ENCODE results near the gene LRP1-AS.
"Not testable (repeated sequence)": the region's sequence is repeated elsewhere in the genome, so short reads cannot be mapped to it uniquely, and the experiment has no call there.

The LRP1-AS gene

DNA sequence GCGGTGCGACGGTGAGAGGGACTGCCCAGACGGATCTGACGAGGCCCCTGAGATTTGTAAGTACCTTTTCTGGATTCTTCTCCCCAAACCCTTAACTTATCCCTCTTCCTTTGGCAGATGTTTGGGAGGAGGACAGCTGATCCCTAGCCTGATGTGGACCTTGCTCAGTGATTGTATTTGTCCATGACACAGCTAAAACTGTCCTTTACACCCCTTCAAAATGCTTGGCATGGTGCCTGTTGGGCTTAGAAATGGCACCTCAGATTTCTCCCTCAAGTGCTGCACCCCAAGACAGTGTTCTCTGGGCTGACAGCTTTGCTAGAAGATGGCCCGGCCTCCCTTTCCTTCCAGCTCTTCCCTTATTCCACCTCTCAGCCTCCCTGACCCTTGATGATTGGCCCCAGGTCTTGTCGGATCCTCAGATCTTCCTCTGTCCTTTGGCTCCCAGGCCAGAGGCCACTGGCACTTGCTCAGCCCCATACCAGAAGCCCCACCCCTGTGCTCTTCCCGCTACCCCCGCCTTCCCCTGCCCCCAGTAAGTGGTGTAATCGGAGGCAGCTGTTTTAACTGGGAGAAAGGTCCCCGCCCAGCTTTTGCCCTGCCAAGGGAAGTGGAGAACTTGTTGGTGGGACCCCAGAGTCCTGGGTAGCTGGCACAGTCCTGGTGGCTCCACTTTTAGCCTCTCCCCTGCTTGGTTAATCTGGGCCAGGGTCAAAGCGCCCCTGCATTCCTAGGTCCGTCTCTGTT, 8.7 kb downstream of the LRP1-AS start:
- no peak for DNase-seq

DNA sequence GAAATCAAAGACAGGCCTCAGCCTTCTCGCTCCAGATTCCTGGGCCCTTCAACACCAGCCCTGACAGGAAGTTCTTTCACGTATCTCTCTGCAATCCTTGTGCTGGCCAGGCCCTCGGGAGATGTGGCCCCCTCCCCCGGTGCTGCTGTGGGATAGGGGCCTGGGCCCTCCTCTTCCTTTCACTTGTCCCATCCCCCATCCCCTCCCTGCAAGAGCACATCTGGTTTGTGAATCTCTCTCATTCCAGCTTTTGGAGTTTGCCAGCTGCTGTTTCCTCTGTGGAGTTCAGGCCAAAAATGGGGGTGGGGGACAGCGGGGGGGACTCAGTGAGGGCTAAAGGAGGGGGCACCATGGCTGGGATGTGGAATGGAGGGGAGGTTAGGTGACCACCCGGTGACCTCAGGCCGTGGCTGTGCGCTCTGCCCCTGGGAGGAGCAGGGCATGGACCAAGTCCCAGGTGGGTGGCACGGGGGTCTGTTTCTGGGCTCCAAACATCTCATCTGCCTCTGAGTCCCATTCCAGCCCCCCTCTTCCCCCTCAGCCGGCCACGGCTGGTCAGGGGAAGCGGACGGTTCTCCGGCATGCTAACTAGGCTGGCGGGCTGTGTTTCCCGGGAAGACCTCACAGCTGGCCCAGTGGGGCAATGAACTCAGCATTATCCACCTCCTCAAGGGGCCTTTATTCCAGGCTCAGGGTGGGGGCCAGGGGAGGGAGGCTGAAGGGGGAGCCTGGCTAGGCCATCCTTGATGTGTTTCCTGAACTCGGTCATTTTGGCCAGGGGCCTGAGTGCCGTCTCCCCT, 11.7 kb downstream of the LRP1-AS start:
- no peak for DNase-seq

DNA sequence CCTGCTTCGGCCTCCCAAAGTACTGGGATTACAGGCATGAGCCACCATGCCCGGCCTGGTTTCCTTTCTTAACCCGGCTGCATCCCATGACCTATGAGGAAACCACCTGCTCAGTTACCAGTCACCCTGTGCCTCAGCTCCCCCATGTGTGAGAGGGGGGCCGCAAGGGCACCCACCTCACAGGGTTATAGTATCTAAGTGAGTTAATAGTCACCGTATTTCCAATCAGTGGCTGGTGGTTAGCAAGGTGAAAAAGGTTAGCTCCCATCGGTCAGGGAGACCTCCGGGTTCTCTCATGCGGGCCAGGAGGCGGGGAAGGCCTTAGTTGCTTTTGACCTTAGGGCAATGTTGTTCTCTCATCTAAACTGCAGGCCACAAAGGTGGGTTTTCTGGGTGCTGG, 12.5 kb downstream of the LRP1-AS start:
- DNase-seq, result no peak

DNA sequence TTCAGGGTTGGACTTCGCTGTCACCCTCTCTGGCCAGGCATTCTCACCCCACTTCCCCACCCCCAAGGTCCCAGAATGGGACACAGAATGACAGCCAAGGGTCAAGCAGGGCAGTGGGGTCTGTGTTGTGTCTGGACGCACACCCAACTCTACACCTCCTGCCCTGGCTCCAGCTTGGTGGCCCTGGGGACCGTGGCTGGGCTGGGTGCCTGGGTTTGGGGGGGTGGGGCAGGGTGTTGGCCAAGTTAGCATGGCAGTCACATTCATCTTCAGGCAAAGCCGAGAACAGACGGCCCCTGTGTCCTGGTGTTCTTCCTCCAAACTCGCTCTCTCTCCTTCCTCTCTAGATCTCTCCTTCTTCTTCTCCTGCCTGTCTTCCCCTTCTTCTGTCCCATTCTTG, 13.5 kb downstream of the LRP1-AS start:
- DNase-seq, result no peak

DNA sequence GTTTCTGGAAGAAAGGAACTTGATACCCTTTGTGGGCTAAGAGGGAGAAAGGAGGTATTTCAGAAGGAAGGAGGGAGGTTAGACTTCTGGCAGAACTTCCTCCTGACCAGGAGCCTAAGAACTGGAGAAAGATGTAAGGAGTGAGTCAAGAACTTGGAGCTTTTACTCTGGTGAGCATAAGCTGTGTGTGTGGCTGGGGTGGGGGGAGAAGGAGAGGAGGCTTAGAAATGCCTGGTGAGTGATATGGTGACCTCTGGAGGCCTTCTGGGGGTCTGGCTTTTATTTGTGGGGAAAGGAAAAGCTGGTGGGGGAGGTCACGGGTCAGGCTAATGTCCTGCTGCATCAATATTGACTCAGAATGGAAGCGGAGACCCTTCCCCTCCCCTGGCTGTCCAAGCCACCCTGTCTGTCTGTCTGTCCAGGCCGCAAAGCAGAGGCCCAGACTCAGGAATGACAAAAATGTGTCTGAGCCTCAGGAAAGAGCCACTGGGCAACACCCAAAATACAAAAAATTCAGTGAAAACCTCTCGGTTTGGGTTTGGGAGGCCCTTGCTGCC, 14.3 kb downstream of the LRP1-AS start:
- no peak for DNase-seq

DNA sequence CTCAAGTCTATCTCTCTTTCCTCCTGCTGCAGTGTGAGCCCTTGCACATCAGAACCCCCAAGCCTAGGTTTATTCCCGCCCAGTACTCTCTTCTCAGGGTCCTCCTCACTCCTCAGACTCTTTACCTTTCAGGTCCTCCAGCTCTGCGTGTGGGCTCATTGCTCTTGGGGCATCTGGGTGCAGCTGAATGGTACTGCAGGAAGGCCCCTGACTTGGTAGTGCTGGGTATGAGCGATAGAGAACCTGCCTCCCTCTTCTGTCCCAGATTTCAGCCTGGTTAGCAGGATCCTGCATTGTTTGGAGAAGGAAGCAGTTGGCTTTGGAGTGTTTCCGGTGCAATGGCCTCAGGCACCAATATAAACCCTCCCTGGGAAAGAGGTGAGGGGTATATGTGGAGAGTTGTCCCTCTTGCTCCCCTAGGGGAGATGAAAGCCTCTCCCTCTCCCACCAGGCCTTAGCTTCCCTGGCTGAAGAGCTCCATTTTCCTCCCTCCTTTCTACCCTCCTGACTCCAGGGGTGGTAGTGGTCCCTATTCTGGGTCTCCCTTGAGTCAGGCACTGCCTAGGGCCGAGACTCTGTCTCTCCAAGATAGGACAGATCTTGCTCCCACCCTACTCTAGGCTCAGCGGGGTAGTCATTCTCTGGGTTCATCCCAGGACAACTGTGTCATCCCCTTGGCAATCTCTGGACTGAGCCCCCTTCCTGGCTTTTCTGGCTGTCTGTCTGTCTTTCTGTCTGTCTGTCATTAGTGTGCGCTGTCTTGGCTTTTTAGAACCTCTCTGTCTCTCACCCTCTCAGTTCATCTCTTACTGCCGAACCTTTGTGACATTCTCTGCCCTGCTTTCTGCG, 15.3 kb downstream of the LRP1-AS start:
- no peak for DNase-seq

DNA sequence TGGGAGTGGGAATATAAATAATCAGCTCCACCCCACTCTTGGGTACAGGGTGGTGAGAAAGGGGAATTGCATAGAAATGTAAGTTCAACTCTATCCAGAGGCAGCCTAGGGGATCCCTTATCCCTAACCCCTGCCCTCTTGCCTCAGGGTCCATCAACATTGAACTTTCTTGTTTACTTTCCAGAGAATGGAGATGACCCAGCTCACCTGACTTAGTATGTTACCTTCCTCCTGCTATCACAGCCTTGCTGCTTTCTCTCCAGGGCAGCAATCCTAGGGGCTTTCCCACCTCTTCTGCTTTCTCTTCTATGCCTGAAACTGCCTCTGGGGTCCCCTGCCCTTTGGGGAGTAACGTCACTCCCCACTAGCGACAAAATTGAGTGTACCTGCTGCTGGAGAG, 16.5 kb downstream of the LRP1-AS start:
- no peak for DNase-seq

DNA sequence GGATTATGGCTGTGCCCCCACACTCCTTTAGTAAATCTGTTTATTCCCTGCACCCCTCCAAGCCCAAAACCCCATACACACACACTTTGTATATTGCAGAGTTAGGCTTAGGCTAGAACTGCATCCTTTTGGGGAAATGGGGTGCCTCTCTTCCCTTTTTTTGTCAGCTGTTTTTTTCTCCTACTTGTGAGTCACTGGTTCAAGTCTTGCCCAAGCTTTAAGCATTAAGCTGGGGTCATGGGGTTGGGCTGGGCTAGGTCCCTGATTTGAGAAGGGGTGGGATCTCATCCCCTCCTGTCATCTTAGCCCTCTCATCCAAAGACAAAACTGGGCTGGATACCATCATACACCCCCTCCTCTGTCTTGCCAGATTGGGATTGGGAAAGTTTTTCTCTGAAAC, 17.5 kb downstream of the LRP1-AS start:
- no peak for DNase-seq

DNA sequence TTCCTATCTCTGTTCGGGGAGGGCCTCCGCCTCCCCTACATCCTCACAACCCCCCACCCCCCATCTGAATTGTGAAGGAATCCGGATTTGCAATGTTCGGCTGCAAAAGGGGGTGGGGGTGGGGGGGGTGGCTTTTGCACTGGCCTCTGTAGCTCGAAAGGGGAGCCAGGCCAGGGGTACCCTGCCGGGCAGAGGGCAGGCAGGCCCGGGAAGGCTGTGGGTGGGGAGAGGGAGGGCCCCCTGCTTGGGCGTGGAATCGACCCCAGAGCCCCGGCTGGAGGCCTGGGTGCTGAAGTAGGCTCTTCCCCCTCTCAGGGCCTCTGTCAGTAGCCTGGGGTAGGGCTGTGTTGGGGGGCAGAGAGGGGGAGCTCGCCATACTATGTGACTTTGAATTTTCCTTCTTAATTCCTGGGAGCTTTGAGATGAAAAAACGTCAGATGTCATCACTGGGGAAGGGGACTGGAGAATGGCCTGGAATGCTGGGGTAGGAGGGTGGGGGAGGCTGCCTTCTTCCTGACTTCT, 18.0 kb downstream of the LRP1-AS start:
- no peak for DNase-seq

DNA sequence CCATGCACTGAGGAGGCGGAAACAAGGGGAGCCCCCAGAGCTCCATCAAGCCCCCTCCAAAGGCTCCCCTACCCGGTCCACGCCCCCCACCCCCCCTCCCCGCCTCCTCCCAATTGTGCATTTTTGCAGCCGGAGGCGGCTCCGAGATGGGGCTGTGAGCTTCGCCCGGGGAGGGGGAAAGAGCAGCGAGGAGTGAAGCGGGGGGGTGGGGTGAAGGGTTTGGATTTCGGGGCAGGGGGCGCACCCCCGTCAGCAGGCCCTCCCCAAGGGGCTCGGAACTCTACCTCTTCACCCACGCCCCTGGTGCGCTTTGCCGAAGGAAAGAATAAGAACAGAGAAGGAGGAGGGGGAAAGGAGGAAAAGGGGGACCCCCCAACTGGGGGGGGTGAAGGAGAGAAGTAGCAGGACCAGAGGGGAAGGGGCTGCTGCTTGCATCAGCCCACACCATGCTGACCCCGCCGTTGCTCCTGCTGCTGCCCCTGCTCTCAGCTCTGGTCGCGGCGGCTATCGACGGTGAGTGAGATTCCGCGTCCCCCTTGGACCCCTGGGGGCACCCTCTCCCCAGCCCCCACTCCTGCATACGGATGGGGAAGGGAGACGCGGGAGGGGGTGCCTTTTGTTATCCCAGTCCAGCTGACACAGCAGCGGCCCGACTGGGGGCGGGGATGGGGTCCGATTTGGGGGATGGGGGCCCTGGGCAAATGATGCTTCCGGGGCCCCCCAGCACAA, 18.7 kb downstream of the LRP1-AS start:
- no peak for DNase-seq

DNA sequence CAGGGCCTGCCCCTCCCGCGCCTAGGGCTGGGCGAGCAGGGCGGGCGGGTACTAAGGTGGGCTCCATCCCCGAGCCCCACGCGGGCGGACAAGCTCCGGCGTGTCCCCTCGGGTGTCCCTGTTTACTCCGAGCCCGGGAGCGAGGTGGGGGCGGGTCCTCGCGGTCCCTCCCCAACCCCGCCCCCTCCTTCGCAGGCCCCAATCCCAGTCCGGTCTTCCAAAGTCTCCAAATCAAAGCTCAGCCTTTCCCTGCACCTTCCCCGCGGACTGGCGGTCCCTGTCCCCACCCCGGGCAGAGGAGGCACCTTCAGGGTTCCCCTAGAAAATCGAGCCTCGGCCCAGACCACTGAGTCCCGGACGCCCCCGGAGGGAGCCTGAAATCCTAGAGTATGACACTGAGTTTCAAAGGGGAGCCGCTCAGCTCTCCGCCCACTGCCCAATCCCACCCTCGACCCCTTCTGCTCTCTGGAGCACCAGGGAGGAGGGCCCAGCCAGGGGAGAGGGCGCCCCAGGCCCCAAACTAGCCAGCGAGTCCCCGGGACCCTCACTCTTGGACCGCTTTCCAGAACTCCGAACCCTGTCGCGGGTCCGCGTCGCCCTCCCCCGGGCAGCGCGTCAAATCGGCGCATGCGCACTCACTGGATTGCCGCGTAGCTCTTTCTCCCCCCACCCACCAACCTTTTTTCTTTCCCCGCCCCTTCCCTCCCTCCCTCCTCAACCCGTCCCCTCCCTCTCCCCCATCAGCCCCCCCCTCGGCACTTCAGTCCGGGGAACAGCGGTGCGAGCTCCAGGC, 19.5 kb downstream of the LRP1-AS start, which contains the start of gene LRP1:
Gene LRP1, plus strand, starts transcription at position 758 of the 793 bp plus-strand sequence. CDS start 482 bp downstream, outside the sequence.
- DNase-seq, result peak; percentile 83

DNA sequence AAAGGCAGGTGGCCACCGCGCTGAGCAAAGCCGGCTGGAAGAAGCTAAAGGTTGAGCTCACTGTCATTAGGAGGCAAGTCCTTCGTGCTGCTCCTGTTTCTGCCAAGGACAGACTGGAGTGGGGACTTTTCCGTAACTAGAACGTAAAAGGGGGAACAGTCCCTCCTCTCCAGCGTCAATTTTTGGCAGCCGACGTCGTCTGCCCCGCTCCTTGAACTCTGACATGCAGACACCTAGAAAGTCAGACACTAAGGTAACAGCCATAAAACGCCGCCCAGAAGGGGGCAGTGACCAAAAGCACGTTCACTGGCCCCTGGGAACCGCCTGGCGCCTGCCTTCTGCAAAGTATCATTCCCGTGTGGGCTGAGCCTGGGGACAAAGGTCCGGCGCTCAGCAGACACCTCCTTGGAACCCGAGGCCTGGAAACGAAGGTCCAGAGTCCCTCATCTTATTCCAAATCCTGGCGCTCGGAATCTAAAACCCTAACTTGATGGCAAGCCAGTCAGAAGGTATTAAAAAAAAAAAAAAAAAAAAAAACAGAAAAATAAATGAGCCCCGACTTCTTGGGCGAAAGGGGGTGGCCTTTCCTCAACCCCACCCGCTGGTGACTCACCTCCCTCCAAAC, 20.2 kb downstream of the LRP1-AS start:
- DNase-seq, result peak; percentile 29

DNA sequence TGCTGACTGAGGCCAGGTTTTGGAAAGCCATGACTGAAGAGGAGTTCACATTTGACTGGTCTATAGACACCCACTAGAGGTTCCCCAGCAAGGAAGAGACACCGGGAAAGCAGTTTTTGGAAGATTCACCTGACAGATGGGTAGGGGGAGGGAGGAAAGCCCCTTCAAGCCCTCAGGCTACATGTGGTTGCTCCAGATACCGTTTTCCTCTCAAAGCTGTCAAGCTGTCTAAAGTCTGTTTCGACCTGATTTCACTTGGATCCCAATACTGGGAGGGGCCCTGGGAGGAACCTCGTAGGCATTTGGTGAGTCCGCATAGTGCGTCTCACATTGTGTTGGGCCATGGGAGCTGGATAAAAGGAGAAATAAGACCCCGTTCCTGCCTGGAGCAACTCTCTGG, 20.9 kb downstream of the LRP1-AS start:
- DNase-seq, result no peak

DNA sequence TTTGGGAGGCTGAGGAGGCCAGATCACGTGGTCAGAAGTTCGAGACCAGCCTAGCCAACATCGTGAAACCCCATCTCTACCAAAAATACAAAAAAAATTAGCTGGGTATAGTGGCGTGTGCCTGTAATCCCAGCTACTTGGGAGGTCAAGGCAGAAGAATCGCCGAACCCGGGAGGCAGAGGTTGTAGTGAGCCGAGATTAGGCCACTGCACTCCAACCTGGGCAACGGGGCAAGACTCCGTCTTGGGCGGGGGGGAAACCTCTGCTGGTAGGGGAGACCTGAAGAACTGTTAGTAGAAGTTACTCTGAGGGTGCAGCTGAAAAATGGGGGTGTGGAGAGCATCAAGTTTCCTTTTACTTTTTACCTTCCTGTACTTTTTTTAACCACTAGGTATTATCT, 21.4 kb downstream of the LRP1-AS start:
- DNase-seq, result no peak

DNA sequence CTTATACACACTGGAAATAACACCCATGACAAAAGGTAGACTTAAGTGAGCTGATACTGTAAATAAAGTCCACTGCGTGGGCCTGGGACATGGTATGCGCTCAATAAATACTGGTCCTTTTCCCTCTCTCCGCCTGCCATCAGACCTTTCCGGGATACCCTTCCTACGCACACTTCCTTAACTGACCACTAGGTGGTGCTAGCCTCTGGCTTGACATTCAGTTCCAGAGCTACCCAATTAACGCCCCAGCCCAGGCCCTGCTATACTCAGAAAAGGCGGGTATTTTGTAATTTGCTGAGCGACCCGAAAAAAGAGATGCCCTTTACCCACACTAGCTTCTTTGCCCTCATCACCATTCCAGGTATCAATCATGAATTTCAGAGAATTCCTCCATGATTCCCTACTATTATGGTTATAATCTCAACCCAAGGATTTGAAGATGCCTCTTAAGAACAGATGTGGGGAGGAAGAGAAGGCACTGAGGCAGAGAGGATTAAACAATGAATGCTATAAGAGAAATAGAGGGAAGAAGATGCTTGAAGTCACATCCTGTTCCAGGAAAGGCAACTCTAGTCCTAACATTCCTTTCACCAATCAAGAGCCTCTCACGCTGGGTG, 23.1 kb downstream of the LRP1-AS start:
- DNase-seq, result peak; percentile 85

DNA sequence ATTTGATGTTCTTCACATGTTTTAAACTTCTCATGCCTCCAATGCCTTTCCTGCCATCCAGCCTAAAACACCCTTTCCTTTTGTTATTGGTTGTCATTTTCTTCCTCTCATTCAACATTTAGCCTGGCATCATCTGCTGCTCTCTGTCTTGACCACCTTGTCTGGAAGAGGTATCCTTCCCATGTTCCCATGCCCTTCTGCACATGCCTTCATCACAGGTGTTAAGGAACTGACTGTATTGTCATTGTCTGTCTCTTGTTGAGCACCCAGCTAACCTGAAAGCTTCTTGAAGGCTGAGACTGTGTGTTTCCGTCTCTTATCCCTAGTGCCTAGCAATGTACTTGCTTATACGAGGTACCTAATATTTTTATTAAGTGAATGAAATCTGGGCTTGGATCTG, 23.6 kb downstream of the LRP1-AS start:
- DNase-seq, result no peak

DNA sequence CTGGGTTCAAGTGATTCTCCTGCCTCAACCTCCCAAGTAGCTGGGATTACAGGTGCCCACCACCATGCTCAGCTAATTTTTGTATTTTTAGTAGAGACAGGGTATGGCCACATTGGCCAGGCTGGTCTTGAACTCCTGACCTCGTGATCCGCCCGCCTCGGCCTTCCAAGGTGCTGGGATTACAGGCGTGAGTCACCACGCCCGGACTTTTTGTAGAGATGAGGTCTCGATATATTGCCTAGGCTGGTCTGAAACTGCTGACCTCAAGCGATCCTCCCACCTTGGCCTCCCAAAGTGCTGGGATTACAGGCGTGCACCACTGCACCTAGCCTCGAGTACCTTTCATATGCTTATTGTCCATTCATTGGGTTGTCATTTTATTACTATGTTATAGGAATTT, 26.7 kb downstream of the LRP1-AS start:
- DNase-seq, result not testable (repeated sequence)

DNA sequence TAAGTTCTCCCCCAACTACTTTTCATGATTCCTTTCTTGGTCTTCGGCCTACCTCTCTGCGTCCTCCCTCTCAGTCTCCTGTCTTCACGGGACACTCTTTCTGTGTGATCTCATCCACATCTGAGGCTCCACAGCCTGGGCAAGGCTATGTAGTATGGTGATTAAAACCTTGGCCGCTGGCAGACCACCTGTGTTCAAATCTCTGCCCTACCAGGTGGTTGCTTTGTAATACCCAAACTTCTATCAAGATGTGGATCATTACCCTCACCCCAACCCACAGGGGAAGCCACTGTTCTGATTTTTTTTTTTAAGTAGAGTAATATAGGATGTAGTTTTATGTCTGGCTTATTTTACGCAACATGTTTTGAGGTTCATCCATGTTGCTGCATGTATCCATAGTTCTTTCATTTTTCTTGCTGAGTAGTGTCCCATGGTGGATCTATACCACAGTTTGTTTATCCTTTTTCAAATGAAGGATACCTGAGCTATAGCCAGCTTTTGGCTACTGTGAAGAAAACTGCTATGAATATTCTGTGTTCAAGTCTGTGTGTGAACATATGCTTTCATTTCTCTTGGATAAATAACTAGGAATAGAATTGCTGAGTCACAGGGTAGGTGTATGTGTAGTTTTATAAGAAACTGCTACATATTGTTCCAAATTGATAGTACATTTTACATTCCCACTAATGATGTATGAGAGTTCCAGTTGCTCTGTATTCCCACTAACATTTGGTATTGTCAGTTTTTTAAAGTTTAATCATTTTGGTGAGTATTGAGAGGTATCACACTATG, 27.9 kb downstream of the LRP1-AS start:
- DNase-seq, result no peak

DNA sequence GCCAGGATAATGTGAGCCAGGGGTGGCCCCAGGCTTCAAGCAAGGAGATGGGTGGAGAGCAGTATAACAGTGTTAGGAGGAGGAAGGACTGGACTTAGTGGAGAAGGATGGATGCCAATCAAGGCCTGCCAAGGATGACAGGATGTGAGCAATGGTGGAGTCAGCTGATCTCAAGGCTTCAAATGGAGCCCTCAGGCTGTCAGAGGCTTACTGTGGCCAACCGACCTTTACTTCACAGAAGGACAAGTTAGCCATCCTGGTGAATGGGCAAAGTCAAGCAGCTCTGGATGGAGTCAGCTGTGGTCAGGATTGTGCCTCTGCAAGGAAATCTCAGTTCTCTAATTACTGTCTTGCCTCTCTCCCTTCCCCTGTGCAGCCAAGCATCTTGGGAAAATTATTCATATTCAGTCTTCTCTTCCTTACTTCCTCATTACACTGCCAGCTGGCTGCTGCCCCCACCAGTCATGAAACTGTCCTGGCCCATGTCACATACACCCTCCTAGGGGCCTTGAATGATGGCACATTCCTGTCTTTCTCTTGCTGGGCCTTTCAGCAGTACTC, 28.6 kb downstream of the LRP1-AS start:
- DNase-seq, result no peak
